ENCODE measurements around the gene DIDO1.

DNA sequence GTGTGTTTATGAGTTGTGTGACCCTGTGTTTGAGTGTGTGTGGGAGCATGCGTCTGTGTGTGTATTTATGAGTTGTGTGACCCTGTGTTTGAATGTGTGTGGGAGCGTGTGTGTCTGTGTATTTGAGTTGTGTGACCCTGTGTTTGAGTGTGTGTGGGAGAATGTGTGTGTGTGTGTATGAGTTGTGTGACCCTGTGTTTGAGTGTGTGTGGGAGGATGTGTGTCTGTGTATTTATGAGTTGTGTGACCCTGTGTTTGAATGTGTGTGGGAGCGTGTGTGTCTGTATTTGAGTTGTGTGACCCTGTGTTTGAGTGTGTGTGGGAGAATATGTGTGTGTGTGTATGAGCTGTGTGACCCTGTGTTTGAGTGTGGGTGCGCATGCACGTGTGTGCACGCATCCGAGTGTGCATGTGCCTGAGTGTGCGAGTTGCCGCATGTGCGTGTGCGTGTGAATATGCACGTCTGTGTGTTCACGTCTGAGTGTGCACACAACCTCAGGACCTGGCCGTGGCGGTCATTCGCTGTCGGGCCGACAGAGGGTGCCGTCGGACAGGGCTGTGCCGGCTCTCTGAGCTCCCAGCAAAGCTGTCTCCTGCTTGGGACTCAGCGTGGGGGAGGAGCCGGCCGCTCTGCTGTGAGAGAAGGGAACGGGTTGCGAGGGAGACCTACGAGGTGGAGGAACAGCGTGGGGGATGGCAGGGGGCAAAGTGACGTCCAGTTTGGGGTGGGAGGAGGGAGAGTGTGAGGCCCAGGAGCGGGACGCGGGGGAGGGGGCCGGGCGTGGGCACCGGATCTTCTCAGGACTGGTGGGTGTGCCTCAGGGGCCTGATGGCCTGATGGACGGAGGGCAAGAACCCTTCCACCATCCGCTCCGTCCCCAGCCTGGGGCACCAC lies 45.9 kb upstream of the DIDO1 start:
- TF ChIP-seq POLR2A (IDR thresholded peaks at IDR 0.05), result no peak
- TF ChIP-seq, protein P1, sequence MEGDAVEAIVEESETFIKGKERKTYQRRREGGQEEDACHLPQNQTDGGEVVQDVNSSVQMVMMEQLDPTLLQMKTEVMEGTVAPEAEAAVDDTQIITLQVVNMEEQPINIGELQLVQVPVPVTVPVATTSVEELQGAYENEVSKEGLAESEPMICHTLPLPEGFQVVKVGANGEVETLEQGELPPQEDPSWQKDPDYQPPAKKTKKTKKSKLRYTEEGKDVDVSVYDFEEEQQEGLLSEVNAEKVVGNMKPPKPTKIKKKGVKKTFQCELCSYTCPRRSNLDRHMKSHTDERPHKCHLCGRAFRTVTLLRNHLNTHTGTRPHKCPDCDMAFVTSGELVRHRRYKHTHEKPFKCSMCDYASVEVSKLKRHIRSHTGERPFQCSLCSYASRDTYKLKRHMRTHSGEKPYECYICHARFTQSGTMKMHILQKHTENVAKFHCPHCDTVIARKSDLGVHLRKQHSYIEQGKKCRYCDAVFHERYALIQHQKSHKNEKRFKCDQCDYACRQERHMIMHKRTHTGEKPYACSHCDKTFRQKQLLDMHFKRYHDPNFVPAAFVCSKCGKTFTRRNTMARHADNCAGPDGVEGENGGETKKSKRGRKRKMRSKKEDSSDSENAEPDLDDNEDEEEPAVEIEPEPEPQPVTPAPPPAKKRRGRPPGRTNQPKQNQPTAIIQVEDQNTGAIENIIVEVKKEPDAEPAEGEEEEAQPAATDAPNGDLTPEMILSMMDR (IDR thresholded peaks at IDR 0.05), result peak; percentile 82 to 95 (median 91)

Measured in Peyer's patch (tissue), 4 donors.